HG03135 (cell line): ENCODE data around the gene PABPC1L2B.
"Not testable (repeated sequence)": the region's sequence is repeated elsewhere in the genome, so short reads cannot be mapped to it uniquely, and the experiment has no call there.

Experiments
- ATAC-seq: cut with Tn5 transposase; IDR thresholded peaks from one replicate; pipeline ENCODE4 v1.9.1; 2021; ENCODE audit warnings: mild to moderate bottlenecking, moderate library complexity; ENCODE audit not compliant: unreplicated experiment

PABPC1L2B gene

DNA sequence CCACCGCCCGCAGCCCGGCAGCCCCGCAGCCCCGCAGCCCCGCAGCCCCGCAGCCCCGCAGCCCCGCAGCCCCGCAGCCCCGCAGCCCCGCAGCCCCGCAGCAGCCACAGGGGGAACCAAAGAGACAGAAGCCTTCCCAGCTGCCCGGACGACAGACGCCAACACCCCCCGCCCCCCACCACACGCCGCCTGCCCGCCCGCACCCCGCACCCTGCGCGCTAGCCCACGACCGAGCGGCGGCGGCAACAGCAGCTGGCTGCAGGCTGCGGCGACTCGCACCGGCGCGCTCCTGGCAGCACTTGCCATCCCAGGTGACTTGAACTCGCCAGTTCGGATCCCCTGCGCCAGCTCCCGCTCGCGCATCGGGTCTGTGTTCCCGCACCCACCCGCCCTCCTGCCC lies at the start of gene PABPC1L2B:
PABPC1L2B (plus strand) TSS at position 207 of the 400 bp plus-strand sequence. CDS start 704 bp downstream, outside the sequence.
- ATAC-seq = not testable (repeated sequence)

DNA sequence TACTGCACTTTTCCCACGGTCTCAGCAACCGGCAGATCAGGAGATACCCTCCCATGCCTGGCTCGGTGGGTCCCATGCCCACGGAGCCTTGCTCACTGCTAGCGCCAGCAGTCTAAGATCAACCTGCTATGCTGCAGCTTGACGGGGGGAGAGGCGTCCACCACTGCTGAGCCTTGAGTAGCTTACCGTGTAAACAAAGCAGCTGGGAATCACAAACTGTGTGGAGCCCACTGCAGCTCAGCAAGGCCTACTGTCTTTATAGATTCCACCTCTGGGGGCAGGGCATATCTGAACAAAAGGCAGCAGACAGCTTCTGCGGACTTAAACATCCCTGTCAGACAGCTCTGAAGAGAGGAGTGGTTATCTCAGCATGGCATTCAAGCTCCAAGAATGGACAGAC lies 42.8 kb upstream of the PABPC1L2B start:
- ATAC-seq = not testable (repeated sequence)

DNA sequence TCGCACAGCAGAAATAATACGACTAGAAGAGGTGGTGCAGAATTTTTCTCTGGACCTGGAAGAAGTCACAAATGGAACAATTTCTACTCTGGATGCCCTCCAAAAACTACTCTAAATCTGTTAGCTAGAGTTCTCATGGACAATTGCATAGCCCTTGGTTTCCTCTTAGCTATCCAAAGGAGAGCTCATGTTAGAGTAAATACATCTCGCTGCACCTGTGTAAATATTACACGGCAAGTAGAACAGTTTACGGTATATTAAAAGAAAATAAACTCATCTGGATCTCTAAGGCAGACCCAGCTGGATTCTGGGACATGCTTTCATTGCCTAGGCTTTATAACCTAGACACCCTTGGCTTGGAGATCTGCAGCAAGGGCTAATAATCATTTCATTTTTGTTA lies 30.9 kb upstream of the PABPC1L2B start:
- not testable (repeated sequence) for ATAC-seq

DNA sequence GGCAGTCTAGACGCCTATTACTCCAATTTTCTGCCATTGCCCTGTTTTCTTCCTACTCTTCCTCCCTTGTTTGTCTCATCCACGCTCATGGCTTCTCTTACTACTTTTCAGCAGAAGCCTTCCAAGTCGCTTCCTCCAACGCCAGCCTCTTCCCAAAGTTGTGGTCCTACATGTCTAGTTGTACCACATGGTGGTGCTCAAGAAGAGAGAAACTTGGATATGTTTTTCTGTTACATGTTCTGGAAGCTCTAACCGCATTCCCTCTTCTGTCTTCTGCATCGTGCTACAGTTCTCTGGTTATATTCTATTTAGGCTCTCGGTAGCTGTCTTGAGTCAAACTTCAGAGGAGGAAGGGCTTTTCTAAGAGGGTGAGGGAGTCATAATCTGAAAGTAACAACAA lies 27.9 kb upstream of the PABPC1L2B start:
- not testable (repeated sequence) for ATAC-seq

DNA sequence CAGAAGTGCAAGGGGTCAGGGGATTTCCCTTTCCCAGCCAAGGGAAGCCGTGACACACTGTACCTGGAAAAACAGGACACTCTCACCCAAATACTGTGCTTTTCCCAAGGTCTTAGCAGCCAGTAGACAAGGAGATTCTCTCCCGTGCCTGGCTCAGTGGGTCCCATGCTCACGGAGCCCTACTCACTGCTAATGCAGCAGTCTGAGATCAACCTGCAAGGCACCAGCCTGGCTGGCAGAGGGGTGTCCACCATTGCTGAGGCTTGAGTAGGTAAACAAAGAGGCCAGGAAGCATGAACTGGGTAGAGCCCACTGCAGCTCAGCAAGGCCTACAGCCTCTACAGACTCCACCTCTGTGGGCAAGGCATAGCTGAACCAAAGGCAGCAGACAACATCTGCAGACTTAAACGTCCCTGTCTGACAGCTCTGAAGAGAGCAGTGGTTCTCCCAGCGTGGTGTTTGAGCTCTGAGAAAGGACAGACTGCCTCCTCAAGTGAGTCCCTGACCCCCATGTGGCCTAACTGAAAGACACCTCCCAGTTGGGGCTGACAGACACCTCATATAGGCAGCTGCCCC lies 21.8 kb upstream of the PABPC1L2B start:
- ATAC-seq = not testable (repeated sequence)

DNA sequence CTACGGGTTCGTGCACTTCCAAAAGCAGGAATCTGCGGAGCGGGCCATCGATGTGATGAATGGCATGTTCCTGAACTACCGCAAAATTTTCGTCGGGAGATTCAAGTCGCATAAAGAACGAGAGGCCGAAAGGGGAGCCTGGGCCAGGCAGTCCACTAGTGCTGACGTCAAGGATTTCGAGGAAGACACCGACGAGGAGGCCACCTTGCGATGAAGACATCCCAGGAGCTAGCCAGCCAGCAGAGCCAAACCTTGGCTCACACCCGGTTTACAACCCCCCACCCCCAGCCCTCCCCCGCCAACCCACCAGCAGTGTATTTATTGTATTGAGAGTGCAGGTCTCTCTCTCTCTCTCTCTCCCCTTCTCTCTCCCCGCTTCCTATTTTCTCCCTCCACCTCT lies 1.3 kb downstream of the PABPC1L2B start:
- ATAC-seq = not testable (repeated sequence)

DNA sequence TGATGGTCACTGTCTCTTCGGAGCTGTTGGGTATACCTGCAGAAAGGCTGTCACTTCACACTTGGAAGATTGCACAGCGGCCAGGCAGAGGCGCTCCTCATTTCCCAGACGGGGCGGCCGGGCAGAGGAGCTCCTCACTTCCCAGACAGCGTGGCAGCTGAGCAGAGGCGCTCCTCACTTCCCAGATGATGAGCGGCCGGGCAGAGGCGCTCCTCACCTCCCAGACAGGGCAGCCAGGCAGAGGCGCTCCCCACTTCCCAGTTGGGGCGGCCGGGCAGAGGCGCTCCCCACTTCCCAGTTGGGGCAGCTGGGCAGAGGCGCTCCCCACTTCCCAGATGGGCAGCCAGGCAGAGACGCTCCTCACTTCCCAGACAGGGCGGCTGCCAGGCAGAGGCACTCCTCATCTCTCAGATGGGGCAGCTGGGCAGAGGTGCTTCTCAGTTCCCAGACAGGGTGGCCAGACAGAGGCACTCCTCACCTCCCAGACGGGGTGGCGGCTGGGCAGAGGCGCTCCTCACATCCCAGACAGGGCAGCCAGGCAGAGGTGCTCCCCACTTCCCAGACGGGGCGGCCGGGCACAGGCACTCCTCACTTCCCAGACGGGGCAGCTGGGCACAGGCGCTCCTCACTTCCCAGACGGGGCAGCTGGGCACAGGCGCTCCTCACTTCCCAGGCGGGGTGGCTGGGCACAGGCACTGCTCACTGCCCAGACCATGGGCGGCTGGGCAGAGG lies 18.8 kb downstream of the PABPC1L2B start:
- ATAC-seq = no peak

DNA sequence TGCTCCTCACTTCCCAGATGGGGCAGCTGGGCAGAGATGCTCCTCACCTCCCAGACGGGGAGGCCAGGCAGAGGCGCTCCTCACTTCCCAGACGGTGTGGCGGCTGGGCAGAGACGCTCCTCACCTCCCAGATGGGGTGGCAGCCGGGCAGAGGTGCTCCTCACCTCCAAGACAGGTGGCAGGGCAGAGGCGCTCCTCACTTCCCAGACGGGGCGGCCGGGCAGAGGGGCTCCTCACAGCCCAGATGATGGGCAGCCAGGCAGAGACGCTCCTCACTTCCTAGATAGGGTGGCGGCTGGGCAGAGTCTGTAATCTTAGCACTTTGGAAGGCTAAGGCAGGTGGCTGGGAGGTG lies 19.3 kb downstream of the PABPC1L2B start:
- not testable (repeated sequence) for ATAC-seq

DNA sequence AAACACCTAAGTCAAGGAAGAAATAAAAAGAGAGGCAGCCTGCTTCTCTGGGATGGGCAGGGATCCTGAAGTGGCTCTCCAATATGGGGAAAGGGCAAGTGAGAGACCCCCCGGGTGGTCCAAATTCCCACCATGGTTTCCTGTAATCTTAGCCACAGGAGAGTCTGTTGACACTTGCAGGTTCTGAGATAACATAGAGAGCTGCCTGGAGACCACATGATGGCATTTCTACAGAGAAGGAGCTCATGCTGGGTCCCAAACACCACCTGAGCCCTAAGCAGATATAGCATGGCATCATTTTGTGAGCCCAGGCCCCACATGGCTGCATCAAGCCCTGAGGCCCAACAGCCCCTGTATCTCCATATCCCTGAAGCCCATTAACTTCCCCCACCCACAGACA lies 26.1 kb downstream of the PABPC1L2B start:
- no peak for ATAC-seq
